Measurements from ENCODE around the gene GRAMD2A. TPM values are rescaled to one million over a fixed set of nuclear protein-coding genes. Genes with fewer than 3 reads are reported as not detected.
A peak's percentile ranks its signal among the peaks of the same experiment; 100 is the strongest.

GRAMD2A gene
- total RNA-seq, 8 experiments from 2014 or later, result 0.13 to 2.3 (median 0.69) TPM

DNA sequence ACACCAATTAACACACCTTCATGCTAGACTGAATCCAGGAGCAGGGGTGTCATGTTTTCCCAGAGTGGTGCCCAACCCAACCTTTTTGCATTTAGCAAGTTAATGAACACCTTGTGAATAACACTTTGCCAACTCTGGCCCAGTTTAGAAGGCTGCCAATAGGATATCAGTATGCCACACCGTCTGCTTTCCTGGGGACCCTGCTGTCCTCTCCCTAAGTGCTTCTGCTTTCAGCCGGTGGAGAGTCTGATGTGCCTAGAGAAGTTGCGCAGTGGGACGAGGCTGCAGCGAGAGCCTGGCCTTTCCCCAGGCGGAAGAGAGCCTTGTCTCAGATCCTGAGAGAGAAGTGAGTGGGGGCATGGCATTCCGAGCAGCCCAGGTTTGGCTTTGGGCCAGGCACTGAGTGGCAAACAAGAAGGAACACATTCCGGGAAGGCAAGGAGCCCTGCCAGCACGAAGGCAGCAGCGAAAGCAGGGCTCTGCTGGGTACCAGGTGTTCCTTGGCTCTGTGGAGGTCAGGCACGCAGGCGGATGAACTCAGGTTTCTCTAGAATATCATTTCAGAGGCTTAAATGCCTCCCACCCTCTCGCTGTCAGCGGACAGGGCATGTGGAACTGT, 42.5 kb downstream of the GRAMD2A start:
- 0 to 80% (median 78%) methylated on average over 1 to 5 of the region's 14 CpGs; no CpG with 5 or more reads in 3 of the 10 experiments for WGBS, 10 experiments
- Histone ChIP-seq H3K4me1 (replicated peaks in 1 of 2) (peaks cover 0 to 6% of the 10 kb centered on the region in 2 donors), H3K27ac (no peak overlapping the region), H3K4me3 (no peak overlapping the region)
- in situ Hi-C loops (cut with MboI; ENCODE audit: low pct_unique_long_range_greater_than_20kb in 2 of 9, low sequenced_read_pairs in 9 of 9, unreplicated experiment in 9 of 9), result loop anchor here in 4 of 9 experiments (25.0 kb wide), 5 partner anchors 318 to 693 kb away; partner anchors contain the start of gene NR2E3 (in 1 of the 4)
- peak in 5 of 8 experiments; percentile 11 to 68 (median 35) for ATAC-seq (replicated peaks in 6 of 8)

DNA sequence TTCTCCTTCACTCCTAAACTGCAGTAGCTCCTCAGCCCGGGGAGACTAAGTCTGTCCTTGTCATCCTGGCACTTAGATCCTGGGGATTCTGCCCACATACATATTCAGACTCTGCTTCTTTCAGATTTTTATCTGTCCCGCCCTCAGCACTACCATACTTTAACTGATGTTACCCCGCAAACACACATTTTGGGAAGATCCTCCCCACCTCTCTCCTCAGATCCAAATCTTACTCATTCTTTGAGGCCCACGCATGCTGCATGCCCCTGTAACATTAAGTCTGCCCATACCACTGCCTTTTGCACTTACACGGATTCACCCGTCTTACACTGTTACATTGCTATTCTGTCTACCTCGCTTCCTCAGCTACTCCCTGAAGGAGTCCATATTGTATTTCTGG, 43.3 kb downstream of the GRAMD2A start:
- Histone ChIP-seq H3K4me3 (no peak overlapping the region), H3K27ac (no peak overlapping the region), H3K4me1 (replicated peaks in 1 of 2) (peaks cover 0 to 6% of the 10 kb centered on the region in 2 donors)
- in situ Hi-C loops (cut with MboI; ENCODE audit: low pct_unique_long_range_greater_than_20kb in 2 of 9, low sequenced_read_pairs in 9 of 9, unreplicated experiment in 9 of 9), result loop anchor here in 4 of 9 experiments (25.0 kb wide), 5 partner anchors 317 to 692 kb away; partner anchors contain the start of gene NR2E3 (in 1 of the 4)
- 77 to 100% (median 94%) methylated on average over 1 to 7 of the region's 7 CpGs; no CpG with 5 or more reads in 1 of the 10 experiments for WGBS, 10 experiments
- ATAC-seq (replicated peaks in 6 of 8), result no peak

DNA sequence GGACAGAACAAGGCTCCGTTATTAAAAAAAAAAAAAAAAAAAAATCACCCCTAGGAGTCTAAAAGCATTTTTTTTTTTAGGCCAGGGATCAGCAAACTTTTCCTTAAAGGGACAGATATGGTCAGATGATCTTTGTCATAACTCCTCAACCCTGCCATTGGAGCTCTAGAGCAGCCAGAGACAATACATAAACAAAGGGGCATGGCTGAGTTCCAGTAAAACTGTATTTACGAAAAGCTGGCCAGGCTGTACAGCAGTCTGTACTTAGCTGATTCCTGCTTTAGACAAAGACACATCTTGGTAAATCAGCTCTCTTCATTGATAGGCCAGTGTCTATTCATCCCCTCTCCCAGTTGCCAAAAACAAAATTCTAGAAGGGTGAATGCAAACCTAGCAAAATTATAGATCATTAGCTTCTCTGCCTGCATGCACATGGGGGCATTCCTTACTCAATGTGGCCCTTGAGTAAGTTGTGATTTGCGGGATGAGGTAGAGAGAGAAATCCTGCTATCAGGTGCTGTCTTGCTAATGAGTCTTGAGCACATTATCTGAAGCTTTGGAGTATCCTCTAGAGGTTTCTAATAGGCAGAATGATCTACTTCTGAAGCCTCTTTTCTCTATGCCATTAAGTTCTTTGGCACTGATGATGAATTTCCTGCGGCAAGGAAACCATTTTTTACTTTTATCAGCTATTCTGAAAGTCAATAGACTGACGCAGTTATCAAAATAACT, 44.2 kb downstream of the GRAMD2A start:
- WGBS, 10 experiments, result 88 to 100% (median 100%) methylated on average over 1 to 5 of the region's 5 CpGs
- H3K4me1 ChIP-seq (replicated peaks in 1 of 2), result peaks cover 0 to 6% of the 10 kb centered on the region in 2 donors
- in situ Hi-C loops (cut with MboI; ENCODE audit: low pct_unique_long_range_greater_than_20kb in 2 of 9, low sequenced_read_pairs in 9 of 9, unreplicated experiment in 9 of 9), result loop anchor here in 4 of 9 experiments (25.0 kb wide), 5 partner anchors 316 to 691 kb away; partner anchors contain the start of gene NR2E3 (in 1 of the 4)
- H3K27ac ChIP-seq, result no peak overlapping the region
- no peak for ATAC-seq (replicated peaks in 6 of 8)
- no peak overlapping the region for H3K4me3 ChIP-seq

DNA sequence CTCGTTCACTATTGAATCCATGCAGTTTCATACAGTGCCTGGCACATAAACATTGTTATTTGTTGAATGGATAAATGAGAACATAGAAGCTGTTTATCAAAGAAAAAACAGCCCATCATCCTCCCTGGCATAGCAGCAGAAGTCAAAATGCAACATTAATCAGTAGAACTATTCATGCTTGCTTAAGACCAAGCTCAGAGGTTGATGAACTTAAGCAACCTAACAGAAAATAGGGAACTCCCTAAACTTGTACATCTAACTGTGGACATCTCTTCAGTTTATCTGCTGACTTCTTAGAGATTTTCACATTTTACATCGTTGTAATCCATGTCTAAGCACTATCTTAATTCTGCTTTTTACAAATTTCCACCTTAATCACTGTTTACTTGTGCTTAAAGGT, 50.2 kb downstream of the GRAMD2A start:
- H3K4me3 ChIP-seq, result no peak overlapping the region
- no peak overlapping the region for H3K27ac ChIP-seq
- in situ Hi-C loops (cut with MboI; ENCODE audit: low pct_unique_long_range_greater_than_20kb in 2 of 9, low sequenced_read_pairs in 9 of 9, unreplicated experiment in 9 of 9), result no loop called here
- 25 to 86% (median 60%) methylated on average over 1 to 2 of the region's 2 CpGs for WGBS, 10 experiments
- no peak for ATAC-seq (replicated peaks in 6 of 8)
- H3K4me1 ChIP-seq (replicated peaks in 1 of 2), result no peaks in the 10 kb centered on the region

DNA sequence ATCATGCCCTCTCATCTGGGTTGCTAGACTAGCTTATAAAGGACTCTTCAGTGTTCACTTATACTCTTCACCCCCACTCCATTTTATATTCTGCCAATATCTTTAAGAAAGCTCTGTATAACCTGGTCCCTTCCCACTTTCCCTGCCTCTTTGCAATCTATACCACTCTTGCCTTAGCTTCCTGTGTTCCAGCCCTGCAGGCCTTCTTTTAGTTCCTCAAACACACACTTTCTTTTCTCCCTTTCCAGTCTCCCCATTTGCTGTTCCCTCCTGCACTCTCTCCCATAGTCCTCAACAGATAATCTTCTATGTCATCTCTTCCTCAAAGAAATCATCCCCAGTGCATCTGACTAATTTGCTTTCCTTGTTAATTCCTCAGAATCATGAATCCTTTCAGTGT, 50.7 kb downstream of the GRAMD2A start:
- Histone ChIP-seq H3K4me3 (no peak overlapping the region), H3K4me1 (replicated peaks in 1 of 2) (no peaks in the 10 kb centered on the region), H3K27ac (no peak overlapping the region)
- no peak for ATAC-seq (replicated peaks in 6 of 8)
- in situ Hi-C loops (cut with MboI; ENCODE audit: low pct_unique_long_range_greater_than_20kb in 2 of 9, low sequenced_read_pairs in 9 of 9, unreplicated experiment in 9 of 9), result no loop called here

GRCh38 chr15:72146221-72146620, 51.4 kb downstream of the GRAMD2A start:
- Histone ChIP-seq H3K4me1 (replicated peaks in 1 of 2) (no peaks in the 10 kb centered on the region), H3K4me3 (no peak overlapping the region), H3K27ac (no peak overlapping the region)
- WGBS, 10 experiments, result 75 to 100% (median 84%) methylated on average over 1 to 3 of the region's 3 CpGs; no CpG with 5 or more reads in 2 of the 10 experiments
- no peak for ATAC-seq (replicated peaks in 6 of 8)
- in situ Hi-C loops (cut with MboI; ENCODE audit: low pct_unique_long_range_greater_than_20kb in 2 of 9, low sequenced_read_pairs in 9 of 9, unreplicated experiment in 9 of 9), result no loop called here

- in situ Hi-C loops (cut with MboI; ENCODE audit: low pct_unique_long_range_greater_than_20kb in 2 of 9, low sequenced_read_pairs in 9 of 9, unreplicated experiment in 9 of 9), result no loop called here
- Histone ChIP-seq H3K4me1 (replicated peaks in 1 of 2) (no peaks in the 10 kb centered on the region), H3K4me3 (no peak overlapping the region), H3K27ac (no peak overlapping the region)
- WGBS, 10 experiments, result 64 to 100% (median 84%) methylated on average over 1 to 4 of the region's 4 CpGs
- no peak for ATAC-seq (replicated peaks in 6 of 8)
Measured at GRCh38 chr15:72141171-72142084, 56.2 kb downstream of the GRAMD2A start.

GRCh38 chr15:72140088-72140487, 57.5 kb downstream of the GRAMD2A start:
- in situ Hi-C loops (cut with MboI; ENCODE audit: low pct_unique_long_range_greater_than_20kb in 2 of 9, low sequenced_read_pairs in 9 of 9, unreplicated experiment in 9 of 9), result no loop called here
- Histone ChIP-seq H3K4me1 (replicated peaks in 1 of 2) (peaks cover 0 to 6% of the 10 kb centered on the region in 2 donors), H3K27ac (no peak overlapping the region), H3K4me3 (no peak overlapping the region)
- 71 to 100% (median 88%) methylated on average over 1 to 3 of the region's 3 CpGs for WGBS, 10 experiments
- no peak for ATAC-seq (replicated peaks in 6 of 8)

DNA sequence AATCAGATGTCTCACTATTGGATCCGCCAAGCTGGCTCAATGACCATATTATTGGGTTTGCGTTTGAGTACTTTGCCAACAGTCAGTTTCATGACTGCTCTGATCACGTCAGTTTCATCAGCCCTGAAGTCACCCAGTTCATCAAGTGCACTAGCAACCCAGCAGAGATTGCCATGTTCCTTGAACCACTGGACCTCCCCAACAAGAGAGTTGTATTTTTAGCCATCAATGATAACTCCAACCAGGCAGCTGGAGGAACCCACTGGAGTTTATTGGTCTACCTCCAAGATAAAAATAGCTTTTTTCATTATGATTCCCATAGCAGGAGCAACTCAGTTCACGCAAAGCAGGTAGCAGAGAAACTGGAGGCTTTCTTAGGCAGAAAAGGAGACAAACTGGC, 57.9 kb downstream of the GRAMD2A start:
- Histone ChIP-seq H3K27ac (no peak overlapping the region), H3K4me1 (replicated peaks in 1 of 2) (peaks cover 0 to 6% of the 10 kb centered on the region in 2 donors), H3K4me3 (no peak overlapping the region)
- ATAC-seq (replicated peaks in 6 of 8), result no peak
- 74 to 100% (median 97%) methylated on average over 2 to 4 of the region's 4 CpGs; no CpG with 5 or more reads in 3 of the 10 experiments for WGBS, 10 experiments
- in situ Hi-C loops (cut with MboI; ENCODE audit: low pct_unique_long_range_greater_than_20kb in 2 of 9, low sequenced_read_pairs in 9 of 9, unreplicated experiment in 9 of 9), result no loop called here

- Histone ChIP-seq H3K4me1 (replicated peaks in 1 of 2) (peaks cover 0 to 6% of the 10 kb centered on the region in 2 donors), H3K27ac (no peak overlapping the region), H3K4me3 (no peak overlapping the region)
- no peak for ATAC-seq (replicated peaks in 6 of 8)
- in situ Hi-C loops (cut with MboI; ENCODE audit: low pct_unique_long_range_greater_than_20kb in 2 of 9, low sequenced_read_pairs in 9 of 9, unreplicated experiment in 9 of 9), result no loop called here
- 46 to 94% (median 84%) methylated on average over 3 to 4 of the region's 4 CpGs for WGBS, 10 experiments
Measured at GRCh38 chr15:72136170-72137051, 61.2 kb downstream of the GRAMD2A start.

GRCh38 chr15:72135719-72136118, 61.9 kb downstream of the GRAMD2A start:
- no peak overlapping the region for H3K27ac ChIP-seq
- WGBS, 10 experiments, result 17 to 100% (median 70%) methylated on average over 1 to 2 of the region's 2 CpGs; no CpG with 5 or more reads in 2 of the 10 experiments
- H3K4me1 ChIP-seq (replicated peaks in 1 of 2), result peaks cover 0 to 6% of the 10 kb centered on the region in 2 donors
- ATAC-seq (replicated peaks in 6 of 8), result peak in 3 of 8 experiments; percentile 20 to 44 (median 40)
- in situ Hi-C loops (cut with MboI; ENCODE audit: low pct_unique_long_range_greater_than_20kb in 2 of 9, low sequenced_read_pairs in 9 of 9, unreplicated experiment in 9 of 9), result no loop called here
- no peak overlapping the region for H3K4me3 ChIP-seq

GRCh38 chr15:72133211-72133610, 64.4 kb downstream of the GRAMD2A start:
- H3K4me1 ChIP-seq (replicated peaks in 1 of 2), result peaks cover 0 to 6% of the 10 kb centered on the region in 2 donors
- no peak overlapping the region for H3K4me3 ChIP-seq
- WGBS, 10 experiments, result 56 to 100% (median 85%) methylated on average over 1 of the region's 1 CpG
- no peak overlapping the region for H3K27ac ChIP-seq
- no peak for ATAC-seq (replicated peaks in 6 of 8)
- in situ Hi-C loops (cut with MboI; ENCODE audit: low pct_unique_long_range_greater_than_20kb in 2 of 9, low sequenced_read_pairs in 9 of 9, unreplicated experiment in 9 of 9), result no loop called here
